CMK (cell line): ENCODE measurements around the gene PDZRN3.

Experiments
- DNase-seq: peaks from one replicate; pipeline ENCODE4 v3.0.0-alpha.2; 2010; ENCODE audit warnings: low read depth

The PDZRN3 gene

DNA sequence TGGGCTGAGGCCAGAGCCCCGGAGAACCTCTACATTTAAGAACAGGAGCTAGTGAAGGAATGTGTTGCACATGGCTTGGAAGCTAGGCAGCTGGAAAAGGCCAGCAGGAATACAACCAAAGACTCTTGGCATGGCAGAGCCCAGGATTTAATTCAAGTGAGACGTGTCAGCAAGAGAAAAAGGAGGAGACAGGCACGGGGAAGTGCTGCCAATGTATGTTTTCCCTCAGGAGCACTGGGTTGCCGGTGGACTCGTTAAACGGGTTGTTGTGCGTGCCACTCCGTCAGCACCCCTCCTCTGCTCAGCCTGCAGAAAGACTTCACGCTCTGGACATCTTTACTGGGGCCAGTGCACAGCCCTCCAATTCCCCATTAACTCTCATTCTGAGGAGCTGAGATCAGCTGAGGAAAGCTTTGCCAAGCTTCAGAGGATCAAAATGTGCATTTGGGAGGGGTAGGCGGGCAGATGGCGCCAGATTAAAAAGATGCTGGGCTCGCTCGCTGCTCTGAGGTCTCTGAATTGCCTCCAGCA, 103.7 kb downstream of the PDZRN3 start:
- DNase-seq: no peak

DNA sequence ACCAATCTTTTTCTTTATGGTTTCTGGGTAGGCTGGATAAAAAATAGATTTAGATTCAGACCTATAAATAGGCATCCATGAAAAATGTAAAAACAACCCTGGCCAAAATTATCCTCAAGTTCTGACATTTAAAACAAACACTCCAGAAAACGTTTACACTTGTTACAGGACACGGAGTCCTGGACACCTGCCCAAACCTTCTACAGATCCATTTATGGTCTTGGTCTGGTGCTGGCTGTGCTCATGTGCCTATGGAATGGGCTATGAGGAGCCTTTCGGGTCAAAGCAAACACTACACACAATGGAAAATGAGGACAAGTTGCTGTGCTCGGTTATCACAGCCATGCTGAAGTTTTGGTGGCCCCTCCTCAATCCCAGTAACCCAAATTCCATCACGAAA, 108.1 kb downstream of the PDZRN3 start:
- DNase-seq: no peak

DNA sequence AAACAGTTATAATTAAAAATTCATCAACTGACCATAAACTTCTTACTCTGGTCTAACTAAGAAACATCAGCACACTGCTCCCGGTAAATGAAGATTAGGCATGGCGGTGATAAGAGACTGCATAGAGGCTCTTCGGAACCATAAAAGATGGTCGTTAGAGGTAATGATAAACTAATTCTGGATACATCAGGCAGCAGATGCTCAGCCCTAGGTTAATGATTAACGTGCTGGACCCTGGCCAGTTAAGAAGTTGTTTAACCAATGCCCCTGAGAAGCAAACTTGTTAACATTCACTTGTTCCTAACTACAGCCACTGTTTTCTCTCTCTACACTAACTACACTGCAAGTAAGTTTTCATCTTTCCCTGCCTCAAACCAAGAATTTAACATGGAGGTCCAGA, 111.5 kb downstream of the PDZRN3 start:
- DNase-seq: no peak

DNA sequence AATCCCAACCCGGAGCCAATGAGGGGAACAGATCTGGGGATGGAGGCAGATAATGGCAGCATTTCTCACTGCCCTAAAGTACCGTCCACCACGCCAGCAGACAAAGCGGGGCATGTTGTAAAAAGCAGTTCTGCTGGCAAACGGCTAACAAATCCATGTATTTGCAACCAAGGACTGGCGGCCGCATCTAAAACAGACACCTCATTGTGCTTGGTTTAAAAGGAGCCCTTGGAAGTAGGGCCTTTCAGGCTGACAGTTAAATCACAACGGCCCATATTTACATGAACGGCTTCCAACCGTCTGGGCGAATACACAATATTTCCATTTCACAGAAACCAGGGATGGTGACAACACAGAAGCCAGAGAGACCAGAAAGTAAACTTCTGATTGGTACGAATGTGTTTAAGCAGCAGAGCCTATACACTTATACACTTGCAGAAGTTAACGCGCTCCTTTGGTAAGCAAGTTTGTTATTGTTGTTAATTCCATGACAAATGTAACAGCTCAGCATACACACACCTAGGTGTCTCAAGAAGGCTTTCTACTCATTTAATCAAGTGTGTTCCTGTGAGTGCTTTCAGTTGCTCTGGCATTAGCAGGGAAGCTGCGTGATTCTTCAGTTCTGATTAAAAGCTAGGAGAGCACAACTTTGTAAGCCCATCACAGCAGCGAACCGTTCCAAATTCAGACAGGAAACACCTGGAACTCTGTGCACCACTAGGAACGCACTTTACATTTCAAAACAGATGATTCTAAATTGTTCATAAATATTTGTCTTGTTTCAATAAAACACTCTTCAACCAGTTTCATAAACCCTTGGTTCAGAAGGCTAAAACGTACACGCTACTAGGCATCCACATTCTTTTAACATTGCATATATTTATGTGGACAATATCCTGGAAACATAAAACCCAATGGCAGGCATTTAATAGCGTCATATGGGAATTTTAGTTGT, 112.9 kb downstream of the PDZRN3 start:
- DNase-seq: no peak

DNA sequence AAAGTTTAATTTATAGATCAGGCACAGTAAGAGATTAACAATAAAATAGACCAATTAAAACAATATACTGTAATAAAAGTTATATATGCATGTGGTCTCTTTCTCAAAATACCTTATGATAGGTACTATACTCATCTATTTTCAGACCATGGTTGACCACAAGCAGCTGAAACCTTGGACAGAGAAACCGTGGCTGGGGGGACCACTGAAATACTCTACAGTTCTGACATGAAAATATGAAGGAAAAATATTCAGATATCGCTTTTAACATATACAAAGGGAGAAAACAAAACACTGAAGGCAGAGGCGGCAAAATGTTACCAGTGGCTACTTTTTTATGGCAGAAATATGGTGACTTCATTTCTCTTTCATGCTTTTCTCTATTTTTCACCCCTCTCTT, 114.0 kb downstream of the PDZRN3 start:
- DNase-seq: no peak

DNA sequence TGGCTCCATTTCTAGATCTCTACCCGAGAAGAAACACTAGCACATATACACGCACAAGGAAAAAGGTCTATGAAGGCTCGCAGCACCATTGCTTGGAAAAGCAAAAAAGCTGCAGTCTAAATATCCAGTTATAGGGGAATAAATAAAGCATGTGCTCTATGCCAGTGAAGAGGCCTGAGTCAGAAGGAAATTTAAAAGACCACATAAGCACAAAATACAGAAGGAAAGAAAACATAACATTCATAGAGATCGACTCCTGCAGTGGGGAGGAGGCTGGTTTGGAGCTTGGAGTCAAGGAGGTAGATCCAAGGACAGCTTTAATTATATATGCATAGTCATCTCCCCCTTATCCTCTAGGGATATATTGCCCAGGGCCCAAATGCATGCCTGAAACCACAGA, 114.4 kb downstream of the PDZRN3 start:
- no peak for DNase-seq

DNA sequence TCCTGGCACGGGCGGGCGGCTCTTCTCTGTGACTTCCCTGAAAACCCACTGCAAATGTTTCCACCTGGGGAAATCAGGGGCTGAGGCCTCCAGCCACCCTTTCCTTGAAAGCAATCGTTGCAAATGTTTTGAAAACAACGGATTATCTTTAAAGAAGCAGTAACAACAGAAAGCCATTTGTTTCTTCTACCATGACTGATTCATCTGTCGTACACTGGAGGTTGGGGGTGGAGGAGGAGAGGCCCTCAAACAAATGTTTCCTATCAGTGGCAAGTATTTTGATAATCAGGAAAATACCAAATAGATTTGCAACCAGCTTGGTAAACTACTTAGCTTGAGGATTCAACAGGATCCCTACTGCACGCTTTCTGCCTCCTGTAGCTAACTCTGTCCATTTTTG, 114.9 kb downstream of the PDZRN3 start:
- no peak for DNase-seq

DNA sequence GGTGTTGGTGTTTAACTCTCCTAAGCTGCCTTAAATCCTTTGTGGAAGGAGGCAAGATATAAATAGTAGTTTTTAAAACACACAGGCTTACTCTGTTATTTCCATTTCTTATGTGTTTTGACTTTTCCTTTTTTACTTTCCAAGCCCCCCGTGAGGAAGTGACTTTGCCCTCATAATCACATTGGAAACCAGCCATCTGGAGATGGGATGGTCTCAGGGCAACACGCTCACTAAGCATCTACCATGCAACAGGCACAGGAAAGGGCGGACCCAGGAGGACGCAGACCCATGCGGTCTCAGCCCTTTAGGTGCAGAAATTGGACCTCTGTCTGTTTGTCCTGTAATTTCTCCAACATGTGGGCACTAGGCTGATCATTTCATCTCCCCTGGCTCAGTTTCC, 115.7 kb downstream of the PDZRN3 start:
- DNase-seq: no peak

DNA sequence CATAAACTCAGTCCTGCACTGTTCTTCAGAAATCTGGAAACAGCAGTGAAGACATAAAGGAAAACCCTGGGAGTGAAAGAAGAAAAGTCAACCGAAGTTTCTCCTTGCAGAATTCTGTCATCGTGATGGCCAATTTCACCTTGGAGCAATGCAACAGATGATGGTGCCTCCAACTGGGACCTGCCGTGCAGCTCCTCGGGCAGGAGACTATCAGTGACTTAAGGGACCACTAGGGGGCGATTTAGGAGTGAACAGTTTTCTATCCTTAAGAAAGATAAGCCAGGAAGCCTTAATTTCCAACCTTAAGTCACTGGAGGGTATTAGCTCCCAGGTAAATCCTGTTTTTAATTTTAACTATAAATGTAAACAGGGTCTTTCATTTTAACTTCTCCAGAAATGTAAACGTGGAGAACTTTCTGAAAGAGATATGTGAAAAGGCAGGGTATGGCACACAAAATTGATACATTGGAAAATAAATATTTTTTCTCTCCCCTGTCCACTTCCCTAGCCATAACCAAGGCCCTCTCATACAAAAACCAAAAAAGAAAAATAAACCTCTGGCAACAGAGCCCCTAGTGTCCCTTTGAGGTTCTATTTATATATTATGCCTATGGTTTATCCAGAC, 116.3 kb downstream of the PDZRN3 start:
- DNase-seq: no peak

DNA sequence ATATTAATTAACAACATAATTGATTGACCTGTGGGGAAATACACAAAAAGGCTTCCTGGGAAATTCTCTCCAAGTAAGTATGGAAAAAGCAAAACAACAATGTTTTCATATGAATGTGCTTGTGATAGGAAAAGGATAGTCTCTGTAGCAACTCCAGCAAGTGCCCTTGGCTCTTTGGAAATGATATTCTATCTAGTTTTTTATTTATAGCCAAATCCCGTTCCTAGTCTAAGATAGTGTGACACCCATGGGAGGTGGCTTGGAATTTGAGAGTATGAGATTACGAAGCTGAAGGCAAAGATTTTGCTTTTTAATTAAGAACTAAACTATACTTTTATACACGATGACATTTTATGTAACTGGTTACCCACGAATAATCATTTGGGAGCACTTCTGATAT, 119.9 kb downstream of the PDZRN3 start:
- DNase-seq: no peak

DNA sequence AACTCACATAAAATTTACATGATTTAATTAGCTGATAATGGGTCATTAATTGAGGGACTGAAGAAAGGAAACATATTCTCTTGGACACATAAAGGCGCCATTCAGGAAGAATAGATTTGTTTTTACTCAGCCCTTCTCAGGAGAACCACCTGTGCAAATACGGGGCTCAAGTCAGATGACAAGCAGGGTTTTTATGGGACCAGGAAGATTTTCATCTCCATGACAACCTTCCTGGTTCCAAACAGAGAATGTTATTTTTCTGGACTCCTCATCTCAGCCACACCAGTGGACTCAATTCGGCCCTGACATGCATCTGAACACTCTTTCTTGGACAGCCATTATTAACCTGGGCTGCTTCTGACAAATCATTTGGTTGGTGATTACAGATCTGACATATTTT, 120.5 kb downstream of the PDZRN3 start:
- DNase-seq: no peak

DNA sequence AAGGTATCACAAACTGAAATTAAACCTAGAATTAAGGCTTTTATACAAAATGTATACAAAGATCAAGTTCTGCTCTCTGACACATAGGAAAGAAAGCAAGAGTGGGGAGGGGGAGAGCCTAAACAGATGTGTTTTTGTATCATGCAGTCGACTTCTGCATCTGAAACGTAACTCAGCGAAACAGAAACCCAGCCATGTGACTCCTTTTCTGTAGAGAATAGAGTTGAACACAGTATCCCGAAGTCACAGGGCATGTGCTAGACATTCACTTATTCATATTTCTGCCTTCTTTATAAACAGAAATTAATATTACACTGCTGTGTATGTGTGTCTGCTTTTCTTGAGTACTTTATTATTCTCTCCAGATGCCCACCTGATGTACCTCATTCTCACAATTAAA, 121.0 kb downstream of the PDZRN3 start:
- DNase-seq: no peak

DNA sequence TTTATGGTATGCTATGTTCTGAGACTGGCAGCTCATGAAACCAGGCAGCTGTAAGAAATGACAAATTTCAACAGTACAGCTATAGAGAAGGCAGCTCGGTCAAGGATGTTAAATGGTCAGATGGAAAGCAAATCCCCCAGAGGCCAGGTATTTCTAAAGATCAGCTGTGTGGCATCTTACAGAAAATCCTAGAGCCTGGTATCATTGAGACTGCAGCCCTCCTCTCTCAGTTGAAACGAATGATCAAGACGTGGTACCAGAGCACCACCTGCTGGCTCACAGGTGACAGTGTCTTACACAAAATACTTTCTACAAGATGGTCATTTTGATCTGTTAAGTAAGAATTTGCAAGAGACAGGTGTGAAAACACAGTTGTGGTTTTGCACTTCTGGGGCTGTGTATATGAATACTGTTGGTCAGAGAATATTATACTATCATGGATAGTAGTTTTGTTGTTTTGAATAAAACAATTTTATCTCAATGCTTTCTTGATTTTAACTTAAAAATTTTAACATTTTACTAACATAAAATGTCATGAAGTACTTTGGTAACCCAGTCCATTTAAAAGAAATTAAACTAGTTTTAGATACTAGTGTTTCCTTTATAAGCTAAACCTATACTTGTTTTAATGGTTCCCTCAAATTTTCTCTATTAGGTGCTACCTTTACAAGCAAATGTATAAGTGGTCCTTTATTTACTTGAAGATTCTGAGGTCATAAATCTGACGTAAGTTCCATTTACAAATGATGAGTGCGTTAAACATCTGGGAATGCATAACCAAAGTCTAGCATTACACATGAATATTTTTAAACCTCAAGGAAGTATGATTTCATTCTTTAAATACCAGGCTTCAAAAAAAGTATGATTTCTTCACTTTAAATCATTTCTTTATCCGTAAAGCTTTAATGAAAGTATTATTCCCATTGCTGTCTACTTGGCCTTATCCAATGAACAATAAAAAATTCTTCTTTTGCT, 121.8 kb downstream of the PDZRN3 start:
- DNase-seq: no peak

DNA sequence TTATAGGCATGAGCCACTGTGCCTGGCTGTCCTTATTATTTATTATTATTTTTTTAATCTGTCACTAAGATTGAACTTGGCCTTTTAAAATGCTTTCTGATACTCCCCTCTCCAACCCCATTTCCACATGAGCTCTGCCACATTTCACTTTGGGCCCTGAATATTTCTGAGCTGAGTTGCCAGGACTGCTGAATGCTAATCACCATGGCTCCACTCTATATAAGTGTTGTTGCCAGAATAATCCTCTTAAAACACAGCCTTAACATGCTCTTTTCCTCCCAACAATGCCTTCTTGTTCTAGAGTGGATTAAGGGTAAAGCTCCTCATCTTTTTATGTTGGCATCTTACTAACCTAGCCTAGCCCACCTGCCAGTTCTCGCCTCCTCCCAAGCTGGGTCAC, 124.4 kb downstream of the PDZRN3 start:
- DNase-seq: no peak

DNA sequence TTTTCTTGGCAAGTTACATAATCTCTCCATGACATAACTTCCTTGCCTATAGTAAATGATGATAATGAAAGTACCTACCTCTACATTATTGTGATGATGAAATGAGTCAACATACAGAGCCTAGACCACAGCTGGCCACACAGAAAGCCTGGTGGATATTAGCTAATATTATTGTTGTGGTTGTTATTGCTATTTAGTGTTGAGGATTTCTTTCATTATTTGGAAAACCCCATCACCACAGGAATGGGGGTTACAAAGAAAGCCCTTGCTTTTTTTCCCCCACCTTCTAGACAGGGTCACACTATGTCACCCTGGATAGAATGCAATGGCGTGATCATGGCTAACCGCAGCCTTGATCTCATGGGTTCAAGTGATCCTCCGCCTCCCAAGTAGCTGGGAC, 125.0 kb downstream of the PDZRN3 start:
- DNase-seq: no peak

DNA sequence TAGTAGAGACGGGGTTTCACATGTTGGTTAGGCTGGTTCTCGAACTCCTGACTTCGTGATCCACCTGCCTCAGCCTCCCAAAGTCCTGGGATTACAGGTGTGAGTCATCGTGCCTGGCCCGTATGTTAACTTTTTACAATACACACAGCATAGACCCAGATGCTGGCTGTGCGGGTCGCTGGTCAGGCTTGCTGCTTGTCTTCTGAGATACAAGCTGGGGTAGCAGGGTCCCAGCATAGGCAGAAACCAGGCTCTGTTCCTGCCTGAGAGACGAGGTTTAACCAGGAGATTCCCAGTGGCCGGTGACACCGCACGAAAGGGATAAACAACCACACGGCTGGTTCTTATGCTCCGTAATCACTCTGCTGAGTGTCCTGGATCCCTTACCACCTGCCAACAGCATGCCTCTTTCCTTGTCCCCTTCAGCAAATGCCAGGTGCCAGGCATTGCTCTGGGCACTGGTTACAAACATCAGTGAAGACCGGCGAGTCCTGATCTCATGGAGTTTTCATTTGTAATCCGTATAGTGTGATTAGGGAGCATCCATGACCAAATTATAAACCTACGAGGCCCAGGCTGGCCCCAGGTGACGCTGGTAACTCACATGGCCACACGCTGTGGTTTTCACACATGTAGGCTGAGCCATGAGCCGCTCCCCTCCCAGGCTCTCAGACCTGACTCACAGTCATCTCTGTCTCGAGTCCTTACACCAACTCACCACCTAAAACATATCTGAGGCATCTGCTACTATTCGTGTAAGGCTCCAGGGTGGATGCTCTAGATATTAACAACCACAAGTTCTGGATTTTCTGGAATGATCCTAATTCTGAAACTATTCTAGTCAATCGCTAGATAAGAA, 125.7 kb downstream of the PDZRN3 start:
- no peak for DNase-seq

DNA sequence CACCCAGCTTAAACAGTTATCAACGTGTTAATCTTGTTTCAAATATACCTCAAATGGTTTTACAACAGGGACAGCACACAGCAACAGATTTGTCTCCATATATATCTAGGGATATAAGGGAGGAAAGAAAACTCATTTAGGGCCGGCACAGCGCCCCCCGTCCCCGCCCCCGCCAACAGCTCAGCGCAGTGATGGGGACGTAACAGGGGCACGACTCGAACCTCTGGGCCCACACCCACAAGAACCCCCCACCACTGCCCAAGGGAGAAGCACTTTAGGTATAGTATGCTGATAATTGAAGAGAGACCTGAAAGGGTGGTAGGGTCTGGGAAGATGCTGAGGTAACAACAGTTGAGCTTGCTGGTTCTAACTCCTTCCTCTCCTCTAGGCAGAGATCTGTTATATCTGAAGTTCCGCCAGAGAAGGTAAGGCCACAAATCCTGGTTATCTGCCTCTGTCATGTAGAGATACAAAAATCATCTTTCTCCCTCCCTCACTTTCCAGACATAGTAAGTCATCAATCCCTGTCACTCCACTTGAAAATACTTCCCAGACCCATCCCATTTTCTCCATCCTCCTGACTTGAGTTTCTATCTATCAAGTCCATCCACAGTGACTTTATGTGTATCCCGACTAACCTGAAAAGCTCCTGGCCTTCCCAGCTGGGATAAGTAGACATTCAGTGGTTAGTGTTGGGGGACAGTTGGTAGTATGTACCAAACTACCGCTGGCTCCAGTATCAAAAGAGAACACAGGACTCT, 126.9 kb downstream of the PDZRN3 start:
- DNase-seq: no peak

DNA sequence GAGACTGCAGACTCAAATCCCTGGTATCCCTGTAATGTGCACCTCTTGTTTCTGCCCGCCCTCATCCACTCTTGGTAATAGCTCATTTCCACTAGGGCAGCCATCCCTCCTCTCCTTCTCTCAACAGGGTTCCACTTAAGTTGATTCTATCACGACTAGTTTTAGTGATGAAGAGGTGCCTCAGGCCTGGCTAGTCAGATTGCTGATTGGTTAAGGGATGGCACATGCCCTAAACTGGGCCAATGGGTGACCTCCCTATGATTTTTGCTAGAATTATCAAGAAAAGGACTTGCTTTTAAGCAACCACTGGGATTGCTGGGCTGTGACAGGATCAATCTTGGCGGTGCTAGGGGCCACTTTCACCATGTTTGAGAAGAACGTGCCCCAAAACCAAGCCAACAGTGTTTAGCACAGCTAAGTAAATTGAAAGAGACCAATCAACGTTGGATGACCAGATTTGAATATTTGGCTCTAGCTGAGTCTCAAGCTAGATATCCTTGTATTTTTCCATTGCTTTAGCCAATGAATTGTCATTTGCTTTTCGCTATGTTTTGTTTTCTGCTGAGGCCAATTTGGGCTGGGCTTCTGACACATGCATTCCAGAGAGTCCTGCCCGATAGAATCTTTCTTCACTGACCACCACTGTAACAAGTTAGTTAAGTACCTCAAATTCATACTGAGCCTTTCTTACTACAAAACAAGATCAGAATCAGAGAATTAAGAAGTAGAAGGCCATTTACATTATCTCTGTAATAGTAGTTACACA, 131.0 kb downstream of the PDZRN3 start:
- no peak for DNase-seq

DNA sequence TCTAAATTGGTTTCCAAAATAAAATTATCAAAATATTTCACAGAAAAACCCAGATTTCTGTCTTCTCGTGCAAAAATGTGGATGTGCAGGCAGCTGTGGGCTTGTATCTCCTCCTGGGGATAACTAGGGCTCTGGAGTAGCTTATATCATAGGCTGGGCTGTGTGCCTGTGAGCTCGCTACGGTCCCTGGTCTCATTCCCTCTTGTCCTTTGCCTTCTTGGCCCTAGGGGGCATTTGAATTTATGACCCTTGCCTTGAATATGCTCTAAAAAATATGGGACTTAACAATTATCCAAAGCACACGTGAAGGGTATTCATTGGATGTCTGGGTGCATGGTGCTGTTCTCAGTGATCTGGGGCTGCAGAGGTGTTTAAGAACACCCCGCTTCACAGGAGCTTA, 132.6 kb downstream of the PDZRN3 start:
- DNase-seq: no peak

DNA sequence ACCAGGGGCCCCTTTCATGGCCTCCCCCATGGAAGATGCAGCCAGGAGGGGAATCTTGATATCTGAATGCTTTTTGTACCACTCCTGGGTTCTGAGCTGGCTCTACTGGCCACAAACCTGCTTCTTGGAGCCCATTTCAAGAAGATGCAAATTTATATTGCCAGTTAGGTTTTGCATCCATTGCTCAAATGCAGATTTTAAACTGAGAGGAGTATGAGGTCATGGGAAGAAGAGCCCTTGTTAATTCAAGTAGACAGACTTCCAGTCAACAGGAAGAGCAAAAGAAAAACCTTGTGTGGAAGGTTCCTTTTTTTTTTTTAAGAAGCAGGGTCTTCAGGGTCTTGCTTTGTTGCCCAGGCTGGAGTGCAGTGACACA, 133.5 kb downstream of the PDZRN3 start:
- DNase-seq: no peak
